ENCODE data around the gene RIPOR3.

DNA sequence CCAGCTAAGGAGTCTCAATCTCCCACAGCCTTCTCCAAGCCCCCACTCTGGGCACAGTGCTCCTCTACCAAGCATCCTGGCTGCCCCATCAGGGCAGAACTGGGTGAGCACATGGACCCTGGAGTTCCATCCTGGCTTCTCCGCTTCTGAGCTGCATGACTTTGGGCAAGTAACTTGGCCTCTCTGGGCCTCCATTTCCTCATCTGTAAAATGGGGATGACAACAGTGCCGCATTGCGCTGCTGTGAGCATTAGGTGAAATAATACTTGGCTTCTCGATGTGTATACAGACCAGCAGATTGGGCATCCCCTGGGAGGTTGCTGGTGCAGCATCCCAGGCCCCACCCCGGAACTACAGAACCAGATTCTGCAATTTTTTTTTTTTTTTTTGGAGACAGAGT, 8.3 kb upstream of the RIPOR3 start:
- TF ChIP-seq, protein P1, sequence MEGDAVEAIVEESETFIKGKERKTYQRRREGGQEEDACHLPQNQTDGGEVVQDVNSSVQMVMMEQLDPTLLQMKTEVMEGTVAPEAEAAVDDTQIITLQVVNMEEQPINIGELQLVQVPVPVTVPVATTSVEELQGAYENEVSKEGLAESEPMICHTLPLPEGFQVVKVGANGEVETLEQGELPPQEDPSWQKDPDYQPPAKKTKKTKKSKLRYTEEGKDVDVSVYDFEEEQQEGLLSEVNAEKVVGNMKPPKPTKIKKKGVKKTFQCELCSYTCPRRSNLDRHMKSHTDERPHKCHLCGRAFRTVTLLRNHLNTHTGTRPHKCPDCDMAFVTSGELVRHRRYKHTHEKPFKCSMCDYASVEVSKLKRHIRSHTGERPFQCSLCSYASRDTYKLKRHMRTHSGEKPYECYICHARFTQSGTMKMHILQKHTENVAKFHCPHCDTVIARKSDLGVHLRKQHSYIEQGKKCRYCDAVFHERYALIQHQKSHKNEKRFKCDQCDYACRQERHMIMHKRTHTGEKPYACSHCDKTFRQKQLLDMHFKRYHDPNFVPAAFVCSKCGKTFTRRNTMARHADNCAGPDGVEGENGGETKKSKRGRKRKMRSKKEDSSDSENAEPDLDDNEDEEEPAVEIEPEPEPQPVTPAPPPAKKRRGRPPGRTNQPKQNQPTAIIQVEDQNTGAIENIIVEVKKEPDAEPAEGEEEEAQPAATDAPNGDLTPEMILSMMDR (IDR thresholded peaks at IDR 0.05): no peak
- TF ChIP-seq POLR2A (IDR thresholded peaks at IDR 0.05): no peak
